ENCODE results near the gene ANKMY1. TPM values are rescaled to one million over a fixed set of nuclear protein-coding genes. Genes with fewer than 3 reads are reported as not detected.
"Not testable (repeated sequence)": the region's sequence is repeated elsewhere in the genome, so short reads cannot be mapped to it uniquely, and the experiment has no call there.

The ANKMY1 gene
- total and polyA plus RNA-seq, 4 donors, result 9.3 to 34.8 (median 14.8) TPM

GRCh38 chr2:240553956-240554480, 3.8 kb downstream of the ANKMY1 start:
- H3K27ac ChIP-seq (ENCODE audit: low read depth in 1 of 2, low read length in 1 of 2), result no peak overlapping the region
- peaks cover 4 to 12% (median 10%) of the 10 kb centered on the region in 5 donors for H3K4me1 ChIP-seq (ENCODE audit: control insufficient read depth in 5 of 5, insufficient read depth in 5 of 5, low read length in 5 of 5)
- peaks cover 0 to 3% (median 0%) of the 10 kb centered on the region in 4 donors for H3K9me3 ChIP-seq (ENCODE audit: control insufficient read depth in 4 of 4, insufficient read depth in 3 of 4, low read length in 3 of 4)
- TF ChIP-seq CTCF (IDR thresholded peaks at IDR 0.05; ENCODE audit: control extremely low read depth, extremely low read depth), result no peak
- ATAC-seq (ENCODE audit: insufficient read depth, low FRiP score) (no peak), DNase-seq (no peak)
- WGBS, 2 donors, result 95 to 100% methylated on average over 7 of the region's 7 CpGs
- H3K36me3 ChIP-seq (ENCODE audit: control insufficient read depth in 4 of 4, insufficient read depth in 4 of 4, low read length in 4 of 4), result peaks cover 8 to 17% (median 10%) of the 10 kb centered on the region in 4 donors
- no peak overlapping the region for H3K9ac ChIP-seq (ENCODE audit: insufficient read depth in 1 of 2, low read length in 2 of 2)
- H3K27me3 ChIP-seq (ENCODE audit: control insufficient read depth in 3 of 3, insufficient read depth in 3 of 3, low read length in 2 of 3), result no peaks in the 10 kb centered on the region
- no peak overlapping the region for H3K4me3 ChIP-seq

- ATAC-seq (ENCODE audit: insufficient read depth, low FRiP score) (no peak), DNase-seq (no peak)
- Histone ChIP-seq H3K27ac (ENCODE audit: low read depth in 1 of 2, low read length in 1 of 2) (no peak overlapping the region), H3K27me3 (ENCODE audit: control insufficient read depth in 3 of 3, insufficient read depth in 3 of 3, low read length in 2 of 3) (no peaks in the 10 kb centered on the region), H3K9me3 (ENCODE audit: control insufficient read depth in 4 of 4, insufficient read depth in 3 of 4, low read length in 3 of 4) (peaks cover 0 to 3% (median 0%) of the 10 kb centered on the region in 4 donors), H3K9ac (ENCODE audit: insufficient read depth in 1 of 2, low read length in 2 of 2) (no peak overlapping the region), H3K4me1 (ENCODE audit: control insufficient read depth in 5 of 5, insufficient read depth in 5 of 5, low read length in 5 of 5) (peaks cover 0 to 2% (median under 1%) of the 10 kb centered on the region in 5 donors), H3K36me3 (ENCODE audit: control insufficient read depth in 4 of 4, insufficient read depth in 4 of 4, low read length in 4 of 4) (peaks cover 8 to 17% (median 10%) of the 10 kb centered on the region in 4 donors), H3K4me3 (no peak overlapping the region)
- 25 to 50% methylated on average over 1 of the region's 1 CpG for WGBS, 2 donors
- TF ChIP-seq CTCF (IDR thresholded peaks at IDR 0.05; ENCODE audit: control extremely low read depth, extremely low read depth), result no peak
These were observed 6.0 kb downstream of the ANKMY1 start for GRCh38 chr2:240551811-240552210.

- peaks cover 0 to 3% (median 0%) of the 10 kb centered on the region in 4 donors for H3K9me3 ChIP-seq (ENCODE audit: control insufficient read depth in 4 of 4, insufficient read depth in 3 of 4, low read length in 3 of 4)
- no peak overlapping the region for H3K9ac ChIP-seq (ENCODE audit: insufficient read depth in 1 of 2, low read length in 2 of 2)
- H3K4me3 ChIP-seq, result no peak overlapping the region
- no peak overlapping the region for H3K27ac ChIP-seq (ENCODE audit: low read depth in 1 of 2, low read length in 1 of 2)
- 96 to 97% methylated on average over 4 of the region's 4 CpGs for whole genome bisulfite sequencing, 2 donors
- ATAC-seq (ENCODE audit: insufficient read depth, low FRiP score) (no peak), DNase-seq (no peak)
- H3K36me3 ChIP-seq (ENCODE audit: control insufficient read depth in 4 of 4, insufficient read depth in 4 of 4, low read length in 4 of 4), result peaks cover 8 to 17% (median 10%) of the 10 kb centered on the region in 4 donors
- TF ChIP-seq CTCF (IDR thresholded peaks at IDR 0.05; ENCODE audit: control extremely low read depth, extremely low read depth), result no peak
- H3K4me1 ChIP-seq (ENCODE audit: control insufficient read depth in 5 of 5, insufficient read depth in 5 of 5, low read length in 5 of 5), result no peaks in the 10 kb centered on the region
- no peaks in the 10 kb centered on the region for H3K27me3 ChIP-seq (ENCODE audit: control insufficient read depth in 3 of 3, insufficient read depth in 3 of 3, low read length in 2 of 3)
These were observed 6.5 kb downstream of the ANKMY1 start for GRCh38 chr2:240551288-240551687.

GRCh38 chr2:240539906-240540305, 17.9 kb downstream of the ANKMY1 start:
- Histone ChIP-seq H3K4me1 (ENCODE audit: control insufficient read depth in 5 of 5, insufficient read depth in 5 of 5, low read length in 5 of 5) (no peaks in the 10 kb centered on the region), H3K4me3 (no peak overlapping the region), H3K9ac (ENCODE audit: insufficient read depth in 1 of 2, low read length in 2 of 2) (no peak overlapping the region), H3K9me3 (ENCODE audit: control insufficient read depth in 4 of 4, insufficient read depth in 3 of 4, low read length in 3 of 4) (peaks cover 0 to 2% (median 0%) of the 10 kb centered on the region in 4 donors), H3K27ac (ENCODE audit: low read depth in 1 of 2, low read length in 1 of 2) (no peak overlapping the region), H3K27me3 (ENCODE audit: control insufficient read depth in 3 of 3, insufficient read depth in 3 of 3, low read length in 2 of 3) (no peaks in the 10 kb centered on the region), H3K36me3 (ENCODE audit: control insufficient read depth in 4 of 4, insufficient read depth in 4 of 4, low read length in 4 of 4) (peaks cover 0 to 12% (median 2%) of the 10 kb centered on the region in 4 donors)
- ATAC-seq (ENCODE audit: insufficient read depth, low FRiP score) (no peak), DNase-seq (no peak)
- no peak for TF ChIP-seq CTCF (IDR thresholded peaks at IDR 0.05; ENCODE audit: control extremely low read depth, extremely low read depth)

- peaks cover 0 to 12% (median 2%) of the 10 kb centered on the region in 4 donors for H3K36me3 ChIP-seq (ENCODE audit: control insufficient read depth in 4 of 4, insufficient read depth in 4 of 4, low read length in 4 of 4)
- H3K9ac ChIP-seq (ENCODE audit: insufficient read depth in 1 of 2, low read length in 2 of 2); ATAC-seq (ENCODE audit: insufficient read depth, low FRiP score); H3K27me3 ChIP-seq (ENCODE audit: control insufficient read depth in 3 of 3, insufficient read depth in 3 of 3, low read length in 2 of 3); DNase-seq; H3K4me3 ChIP-seq; H3K4me1 ChIP-seq (ENCODE audit: control insufficient read depth in 5 of 5, insufficient read depth in 5 of 5, low read length in 5 of 5); H3K27ac ChIP-seq (ENCODE audit: low read depth in 1 of 2, low read length in 1 of 2); H3K9me3 ChIP-seq (ENCODE audit: control insufficient read depth in 4 of 4, insufficient read depth in 3 of 4, low read length in 3 of 4): not testable (repeated sequence)
- WGBS, 2 donors, result 98 to 99% methylated on average over 17 of the region's 17 CpGs
These were observed 18.7 kb downstream of the ANKMY1 start for GRCh38 chr2:240539101-240539500.
